GM21825 (cell line): ENCODE results near the gene STPG3.

ENCODE experiments used
- ATAC-seq: cut with Tn5 transposase; IDR thresholded peaks from one replicate; pipeline ENCODE4 v1.9.1; 2021; ENCODE audit warnings: mild to moderate bottlenecking, moderate library complexity; ENCODE audit not compliant: unreplicated experiment

The STPG3 gene

GRCh38 chr9:137299938-137300337 lies 48.9 kb downstream of the STPG3 start:
- no peak for ATAC-seq

GRCh38 chr9:137300567-137301080 lies 49.5 kb downstream of the STPG3 start:
- ATAC-seq, result no peak

GRCh38 chr9:137301081-137301947 lies 50.2 kb downstream of the STPG3 start:
- no peak for ATAC-seq

DNA sequence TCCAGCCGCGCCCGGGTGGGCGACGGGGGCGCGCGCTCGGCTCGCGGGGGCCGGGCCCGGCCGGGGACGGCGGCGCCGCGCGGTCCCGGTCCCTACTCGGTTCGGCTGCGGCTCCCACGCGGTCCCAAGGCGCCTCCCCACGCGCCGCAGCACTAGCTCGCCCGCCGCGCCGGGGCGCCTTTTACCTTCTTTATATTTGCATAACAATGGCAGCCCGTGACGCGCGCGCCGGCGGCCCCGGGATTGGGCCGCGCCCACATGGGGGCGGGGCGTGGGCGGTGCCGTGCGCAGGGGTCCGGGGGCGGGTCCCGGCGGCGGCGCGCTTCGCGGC lies 51.0 kb downstream of the STPG3 start, which contains the start of gene NRARP:
Gene NRARP (minus strand): TSS at position 154 of the 331 bp plus-strand sequence. CDS start 343 bp downstream, outside the sequence.
- ATAC-seq, result peak; percentile 68

- ATAC-seq, result peak; percentile 37
These were observed 51.5 kb downstream of the STPG3 start for GRCh38 chr9:137302449-137303150.
